NOMO-1 treated with dmso at 0.1 percent for 144 hours (cell line): ENCODE measurements around the gene CCL23.
A peak's percentile ranks its signal among the peaks of the same experiment; 100 is the strongest.
"Not testable (repeated sequence)": the region's sequence is repeated elsewhere in the genome, so short reads cannot be mapped to it uniquely, and the experiment has no call there.

Experiments used
- DNase-seq: peaks from one replicate; lab custom pipeline; 2025; ENCODE audit not compliant: unreplicated experiment; lab: John Stamatoyannopoulos, UW

Gene CCL23, protein sequence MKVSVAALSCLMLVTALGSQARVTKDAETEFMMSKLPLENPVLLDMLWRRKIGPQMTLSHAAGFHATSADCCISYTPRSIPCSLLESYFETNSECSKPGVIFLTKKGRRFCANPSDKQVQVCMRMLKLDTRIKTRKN

DNA sequence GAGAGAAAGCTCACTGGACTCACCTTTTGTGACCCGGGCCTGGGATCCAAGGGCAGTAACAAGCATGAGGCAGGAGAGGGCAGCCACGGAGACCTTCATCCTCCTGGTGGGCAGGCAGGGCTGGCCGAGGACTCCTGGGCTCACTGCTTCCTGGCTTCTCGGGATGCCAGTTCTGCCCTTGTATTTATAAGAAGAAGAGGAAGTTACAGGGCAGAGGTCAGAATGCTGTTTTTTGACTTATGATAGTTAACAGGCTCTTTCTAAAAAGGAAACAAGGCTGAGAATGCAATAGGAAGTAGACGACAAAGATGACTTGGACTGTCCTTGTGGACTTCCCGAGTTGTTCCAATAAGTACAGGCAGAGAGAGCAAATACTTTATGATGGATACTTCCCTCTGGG lies at the start of gene CCL23:
Gene CCL23 (minus strand): TSS at position 174 of the 400 bp plus-strand sequence. CDS start 75 bp downstream, at position 99.
- DNase-seq: peak; percentile 60

DNA sequence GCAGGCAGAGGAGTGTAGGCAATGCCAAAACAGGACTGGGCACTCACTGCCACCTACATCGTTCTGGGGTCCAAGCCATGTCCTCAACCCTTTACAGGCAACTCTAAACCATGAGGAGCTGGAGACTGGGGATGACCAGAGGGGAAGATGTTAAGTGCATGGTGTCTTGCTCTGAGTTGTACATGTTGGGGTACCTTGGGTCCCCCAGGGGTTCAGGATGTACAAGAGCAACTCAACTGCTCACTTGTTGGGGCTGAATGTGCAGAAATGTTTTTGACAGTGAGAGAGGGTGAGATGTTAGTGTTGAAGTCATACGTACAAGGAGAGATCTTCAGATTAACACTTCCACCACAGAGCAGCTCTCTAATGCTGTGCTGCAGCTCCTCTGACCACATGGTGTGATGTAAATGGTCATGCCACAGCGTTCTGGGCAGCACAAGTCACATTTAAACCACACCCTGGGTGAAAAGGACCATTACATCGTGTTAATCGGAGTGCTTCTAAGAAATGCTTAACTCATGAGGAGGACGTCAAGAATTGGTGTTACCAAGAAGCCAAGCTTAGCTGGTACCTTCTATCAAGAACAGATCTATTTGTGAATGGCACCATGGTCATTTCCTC lies 48.7 kb upstream of the CCL23 start:
- DNase-seq: no peak

DNA sequence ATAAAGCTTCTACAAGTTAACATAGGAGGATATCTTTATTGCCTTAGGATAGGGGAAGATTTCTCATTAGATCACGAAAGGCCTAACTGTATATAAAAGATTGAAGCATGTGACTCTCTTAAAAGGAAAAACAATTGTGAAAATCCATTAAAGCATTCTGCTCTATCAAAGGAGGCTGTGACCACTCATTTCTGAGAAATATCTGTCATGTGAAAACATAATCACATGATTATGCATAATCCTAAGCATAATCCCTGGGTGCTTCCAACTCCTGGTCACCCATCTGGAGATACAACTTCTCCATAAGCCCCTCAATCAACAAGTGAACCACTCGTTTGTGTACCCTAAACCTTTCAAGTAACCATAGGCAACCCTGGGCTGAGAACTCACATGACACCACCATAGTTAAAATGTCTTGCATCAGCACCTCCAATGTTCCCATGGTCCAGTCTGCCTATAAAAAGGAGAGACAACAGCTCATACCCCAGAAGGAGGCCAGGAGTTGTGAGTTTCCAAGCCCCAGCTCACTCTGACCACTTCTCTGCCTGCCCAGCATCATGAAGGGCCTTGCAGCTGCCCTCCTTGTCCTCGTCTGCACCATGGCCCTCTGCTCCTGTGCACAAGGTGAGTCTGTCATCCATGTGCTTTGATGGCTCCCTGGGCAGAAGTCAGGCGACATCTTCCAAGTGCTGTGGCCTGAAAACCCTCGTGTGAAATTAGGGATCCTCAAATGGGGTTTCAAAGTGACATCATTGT lies 46.2 kb upstream of the CCL23 start, which contains the start of gene CCL18:
Gene CCL18 (plus strand): TSS at position 487 of the 756 bp plus-strand sequence. CDS start 71 bp downstream, at position 558.
- DNase-seq: no peak

DNA sequence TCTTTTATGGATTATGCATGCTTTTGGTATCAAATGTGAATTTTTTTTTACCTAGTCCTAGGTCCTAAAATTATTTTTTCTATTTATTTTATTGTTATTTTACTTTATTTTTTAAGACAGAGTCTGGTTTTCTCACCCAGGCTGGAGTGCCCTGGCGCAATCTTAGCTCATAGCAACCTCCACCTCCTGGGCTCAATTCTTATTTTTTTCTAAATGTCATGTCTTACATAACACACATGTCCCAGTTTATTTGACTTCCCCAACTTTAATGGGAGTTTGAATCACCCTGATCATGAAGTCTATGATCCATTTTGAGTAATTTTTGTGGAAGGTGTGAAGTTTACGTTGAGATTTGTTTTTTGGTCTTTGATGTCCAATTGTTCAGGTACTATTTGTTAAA lies 43.0 kb upstream of the CCL23 start:
- DNase-seq: no peak

DNA sequence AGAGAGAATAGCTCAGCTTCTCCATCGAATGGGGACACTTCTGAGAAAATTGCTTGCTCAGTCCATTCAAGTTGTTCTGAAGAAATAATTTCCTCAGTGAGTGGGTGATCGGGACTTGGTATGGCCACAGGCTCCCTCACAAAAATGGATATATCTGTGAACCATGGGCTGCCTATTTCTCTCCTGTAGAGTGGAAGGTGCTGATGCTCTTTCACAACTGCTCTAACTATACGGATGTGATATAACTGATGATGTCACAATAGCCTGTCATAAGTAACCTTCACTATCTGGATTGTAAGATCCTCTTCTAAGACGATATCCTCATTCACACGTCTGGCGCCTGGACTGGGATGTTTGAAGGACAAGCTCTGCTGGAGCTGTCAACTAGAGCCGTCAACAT lies 41.6 kb upstream of the CCL23 start:
- DNase-seq: no peak

DNA sequence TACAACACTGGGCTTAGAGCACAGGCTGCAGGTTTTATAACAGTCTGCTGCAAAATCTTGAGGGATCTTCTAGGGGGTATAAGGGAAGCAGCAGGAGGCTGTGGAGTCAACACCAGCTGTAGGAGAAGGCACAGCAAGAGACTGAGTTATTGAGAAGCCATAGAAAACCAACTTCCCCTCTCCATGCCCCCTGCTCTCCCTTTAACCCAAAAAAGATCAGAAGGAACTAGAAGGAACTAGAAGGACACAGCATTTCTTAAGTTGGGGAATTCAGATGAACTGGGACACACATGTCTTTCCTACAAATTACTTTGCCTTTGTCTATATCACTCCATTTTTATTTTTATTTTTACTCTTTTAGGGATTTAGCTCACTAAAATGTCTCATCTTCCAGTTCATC lies 40.1 kb upstream of the CCL23 start:
- DNase-seq: no peak

DNA sequence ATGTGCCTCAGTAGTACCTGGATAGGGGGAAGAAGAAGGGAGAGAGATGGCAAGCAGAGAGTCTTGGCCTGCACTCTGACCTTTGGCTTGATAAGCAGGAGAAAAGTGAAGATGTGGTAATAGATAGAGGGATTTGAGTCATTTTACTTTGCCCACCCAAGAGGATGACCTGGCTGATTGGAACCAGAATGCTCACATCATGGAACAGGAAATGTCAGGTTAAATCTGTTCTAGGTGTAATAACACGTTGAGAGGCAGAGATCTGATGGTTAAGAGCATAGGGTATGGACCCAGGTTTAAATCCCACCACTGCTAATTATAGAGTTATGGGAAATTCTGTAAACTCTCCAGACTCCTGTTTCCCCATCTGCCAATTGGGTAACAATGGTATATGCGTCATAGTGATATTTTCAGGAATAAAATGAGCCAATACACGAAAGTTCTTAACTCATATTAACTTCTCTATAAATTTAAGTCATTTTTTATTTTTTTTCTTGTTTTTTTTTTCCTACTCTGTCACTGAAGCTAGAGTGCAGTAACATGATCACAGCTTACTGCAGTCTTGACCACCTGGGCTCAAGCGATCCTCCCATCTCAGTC lies 38.2 kb upstream of the CCL23 start:
- DNase-seq: no peak

DNA sequence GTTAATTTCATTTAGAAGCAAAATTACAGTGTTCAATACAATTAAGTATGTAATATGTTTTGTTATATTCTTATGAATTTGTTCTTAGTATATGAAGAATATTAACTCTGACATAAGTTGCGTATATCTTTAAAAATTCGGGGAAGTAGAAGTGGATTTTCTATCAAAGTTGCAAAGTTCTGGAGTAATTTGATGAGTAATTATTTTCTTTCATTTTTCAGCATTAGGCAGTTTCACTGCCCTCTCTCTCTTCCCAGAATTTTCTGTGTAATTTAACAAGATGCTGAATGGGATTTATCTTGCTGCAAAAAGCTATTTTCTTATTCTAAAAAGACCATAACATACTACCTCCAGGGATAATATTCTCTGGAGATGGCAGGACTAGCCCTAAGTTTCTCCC lies 37.4 kb upstream of the CCL23 start:
- DNase-seq: no peak

DNA sequence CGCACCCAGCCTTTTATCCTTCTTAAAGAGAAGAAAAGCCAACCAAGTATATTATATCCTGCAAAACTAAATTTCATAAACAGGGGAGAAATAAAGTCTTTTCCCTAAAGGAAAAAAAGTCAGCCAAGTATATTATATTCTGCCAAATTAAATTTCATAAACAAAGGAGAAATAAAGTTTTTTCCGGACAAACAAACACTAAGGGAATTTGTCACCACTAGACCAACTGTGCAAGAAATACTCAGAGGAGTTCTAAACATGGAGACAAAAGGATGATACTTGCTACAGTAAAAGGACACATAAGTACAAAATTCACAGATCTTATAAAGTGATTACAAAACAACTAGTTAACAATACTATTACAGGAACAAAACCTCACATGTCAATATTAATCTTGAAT lies 31.9 kb upstream of the CCL23 start:
- no peak for DNase-seq

DNA sequence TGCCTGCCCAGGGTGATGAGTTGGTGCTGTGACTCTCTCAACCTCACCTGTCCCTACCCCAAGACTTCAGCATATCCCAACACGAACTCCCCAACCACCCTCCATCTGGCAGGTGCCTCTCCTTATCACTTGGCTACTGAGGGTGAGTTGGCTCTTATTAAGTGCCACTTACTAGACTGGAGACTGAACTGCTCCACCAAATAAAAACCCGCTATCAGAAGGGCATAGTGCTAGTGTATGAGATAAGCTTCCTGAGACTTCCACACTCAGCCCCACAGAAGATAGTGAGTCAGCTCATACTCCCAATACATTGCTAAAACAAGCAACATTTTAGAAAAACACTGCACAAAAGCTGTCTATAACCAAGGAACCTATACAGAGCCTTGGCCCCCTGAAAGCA lies 30.3 kb upstream of the CCL23 start:
- DNase-seq: no peak

DNA sequence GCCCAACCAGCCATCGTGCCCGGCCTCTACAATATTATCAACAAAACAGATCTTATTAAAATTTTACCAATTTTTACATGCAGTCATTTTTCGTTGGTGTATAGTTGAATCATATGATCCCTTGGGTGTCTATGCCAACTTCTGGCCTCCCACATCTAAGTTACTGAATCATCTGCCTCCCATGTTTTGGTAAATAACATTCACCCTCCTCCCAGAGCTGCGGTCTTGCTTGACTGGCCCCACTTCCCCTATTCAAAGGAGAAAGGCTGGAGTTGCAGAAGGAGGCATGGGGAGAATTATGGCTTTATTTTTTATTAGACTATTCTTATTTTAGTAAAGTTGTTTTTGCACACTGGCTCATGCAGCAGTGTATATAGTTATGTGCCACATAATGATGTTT lies 18.5 kb upstream of the CCL23 start:
- peak; percentile 90 for DNase-seq

DNA sequence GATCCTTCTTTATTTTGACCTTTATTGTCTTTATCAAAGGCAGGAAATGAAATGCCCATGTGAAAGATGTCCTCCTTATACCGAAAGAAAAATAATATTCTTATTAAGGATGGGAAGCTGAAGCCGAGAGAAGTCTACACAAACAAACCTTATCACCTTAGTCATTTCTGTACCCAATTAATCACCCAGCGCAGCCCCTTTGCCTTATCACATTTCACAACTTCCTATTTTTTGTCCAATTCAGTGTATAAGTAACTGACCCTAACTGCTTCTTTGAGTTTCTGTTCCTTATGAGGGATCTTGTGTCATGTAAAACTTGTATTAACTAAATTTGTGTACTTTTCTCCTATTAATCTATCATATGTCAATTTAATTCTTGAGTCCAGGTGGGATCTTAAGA lies 16.4 kb upstream of the CCL23 start:
- DNase-seq: peak; percentile 87

DNA sequence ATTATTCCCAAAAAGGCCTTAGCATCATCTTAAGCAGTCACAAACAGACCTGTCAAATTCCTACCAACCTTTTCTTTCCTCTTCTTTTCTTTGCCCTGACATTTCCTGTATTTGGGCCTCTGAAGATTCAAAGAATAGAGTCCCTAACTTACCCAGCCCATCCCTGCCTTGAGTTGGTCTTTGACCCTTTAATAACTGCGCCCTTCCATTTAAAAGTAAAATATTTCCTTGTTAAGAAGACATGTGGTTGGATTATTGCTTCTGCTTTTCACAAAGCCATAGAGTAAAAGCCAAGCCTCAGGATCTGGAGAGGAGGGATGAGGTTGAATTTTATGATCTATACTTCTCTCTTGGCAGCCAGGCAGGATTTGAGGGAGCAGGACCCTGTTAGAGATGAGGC lies 13.2 kb upstream of the CCL23 start:
- no peak for DNase-seq

DNA sequence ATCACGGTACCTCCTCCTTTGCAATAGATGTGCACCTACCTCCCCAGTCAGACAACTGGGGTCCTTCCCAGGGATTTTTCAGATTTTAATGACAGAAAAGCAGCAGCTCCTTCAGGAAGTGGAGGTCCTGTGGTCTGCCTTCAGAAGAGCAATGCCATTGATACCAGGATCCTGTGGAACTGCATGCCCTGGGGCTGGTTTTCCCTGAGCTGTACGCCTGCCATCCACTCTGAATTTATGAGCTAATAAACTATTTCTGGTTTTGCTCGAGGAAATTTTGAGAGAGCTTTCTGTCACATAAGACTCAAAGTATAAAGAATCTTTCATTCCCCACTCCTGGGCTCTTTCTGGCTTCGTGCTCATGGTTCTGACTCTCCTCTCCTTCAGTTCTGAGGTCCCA lies 10.0 kb upstream of the CCL23 start:
- DNase-seq: no peak

DNA sequence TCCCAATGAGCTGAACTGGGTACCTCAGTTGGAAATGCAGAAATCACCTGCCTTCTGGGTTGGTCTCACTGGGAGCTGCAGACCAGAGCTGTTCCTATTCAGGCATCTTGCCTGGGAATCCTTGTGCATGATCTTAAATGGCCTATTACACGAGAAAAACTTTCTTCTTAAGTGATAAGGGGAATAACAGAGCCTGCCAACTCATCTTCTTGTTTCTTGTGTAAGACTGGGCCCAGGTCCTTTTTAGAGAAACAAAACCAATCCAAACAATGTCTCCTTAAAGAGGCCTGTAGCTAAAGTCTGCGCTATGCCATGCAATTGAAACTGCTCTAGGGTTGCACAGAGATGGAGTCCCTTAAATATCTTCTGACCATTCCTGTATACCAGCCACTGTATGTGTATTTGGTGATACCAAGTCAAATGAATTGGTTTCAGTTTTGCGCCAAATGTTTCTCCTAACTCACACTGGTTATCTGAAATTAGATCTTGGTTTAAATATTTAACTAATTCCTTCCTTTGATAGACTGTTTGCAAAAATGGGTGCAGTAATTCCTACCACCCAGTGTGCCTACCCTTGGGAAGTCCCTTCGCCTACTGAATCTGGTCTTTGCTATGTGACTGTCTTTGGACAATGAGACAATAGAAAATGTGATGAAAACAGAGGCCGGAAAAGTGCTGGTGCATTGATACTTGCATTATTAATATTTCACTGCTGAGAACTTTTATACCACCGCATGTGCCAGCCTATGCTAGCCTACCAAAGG lies 6.5 kb upstream of the CCL23 start:
- no peak for DNase-seq

DNA sequence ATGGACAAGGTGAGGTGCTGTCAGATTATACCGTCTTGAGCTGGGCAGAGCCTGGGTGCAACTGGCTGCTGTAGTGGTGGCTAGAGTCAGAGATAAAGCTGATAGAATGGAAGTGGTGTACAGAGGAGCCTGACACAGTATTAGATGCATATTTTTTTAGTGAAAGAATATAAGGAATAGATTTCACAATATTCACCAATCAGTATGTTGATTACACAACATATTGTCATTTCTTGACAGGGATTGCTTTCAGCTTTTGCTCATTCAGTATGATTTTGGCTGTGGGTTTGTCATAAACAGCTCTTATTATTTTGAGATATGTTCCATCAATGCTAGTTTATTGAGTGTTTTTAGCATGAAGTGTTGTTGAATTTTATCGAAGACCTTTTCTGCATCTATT lies 1.7 kb upstream of the CCL23 start:
- DNase-seq: no peak

DNA sequence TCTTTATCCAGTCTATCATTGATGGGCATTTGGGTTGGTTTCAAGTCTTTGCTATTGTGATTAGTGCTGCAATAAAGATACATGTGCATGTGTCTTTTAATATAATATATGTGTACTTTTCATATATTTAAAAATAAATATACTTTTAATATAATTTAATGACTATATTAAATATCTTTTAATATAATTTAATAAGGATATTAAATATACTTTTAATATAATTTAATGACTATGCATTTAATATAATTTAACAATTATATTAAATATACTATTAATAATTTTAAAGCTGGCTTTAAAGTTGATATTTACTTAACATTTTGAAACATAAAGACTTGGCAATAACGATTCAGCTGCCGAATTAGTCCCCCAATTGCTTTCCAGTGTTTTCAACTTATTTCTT lies 1.2 kb downstream of the CCL23 start:
- DNase-seq: no peak

DNA sequence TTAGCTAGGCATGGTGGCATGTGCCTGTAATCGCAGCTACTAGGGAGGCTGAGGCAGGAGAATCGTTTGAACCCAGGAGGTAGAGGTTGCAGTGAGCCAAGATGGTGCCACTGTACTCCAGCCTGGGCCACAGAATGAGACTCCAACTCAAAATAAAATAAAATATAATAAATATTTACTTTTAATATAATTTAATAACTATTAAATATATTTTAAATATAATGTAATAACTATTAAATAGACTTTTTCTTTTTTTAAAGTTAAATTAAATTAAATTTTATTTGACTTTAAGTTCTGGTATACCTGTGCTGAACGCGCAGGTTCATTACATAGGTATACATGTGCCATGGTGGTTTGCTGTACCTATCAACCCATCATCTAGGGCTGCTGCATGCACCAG lies 1.9 kb downstream of the CCL23 start:
- not testable (repeated sequence) for DNase-seq

DNA sequence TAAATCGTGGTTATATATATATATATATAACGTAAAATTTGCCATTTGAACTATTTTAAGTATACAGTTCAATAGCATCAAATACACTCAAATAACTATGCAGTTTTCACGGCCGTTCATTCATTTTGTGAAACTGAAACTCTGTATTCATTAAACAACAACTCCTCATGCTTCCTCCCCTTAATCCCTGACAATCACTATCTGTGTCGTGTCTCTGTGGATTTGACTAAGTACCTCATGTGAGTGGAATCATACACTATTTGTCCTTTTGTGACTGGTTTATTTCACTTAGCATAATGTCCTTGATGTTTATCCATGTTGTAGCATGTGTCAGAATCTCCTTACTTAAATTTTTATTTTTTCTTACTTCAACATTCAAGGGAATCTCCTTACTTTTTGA lies 2.8 kb downstream of the CCL23 start:
- no peak for DNase-seq

DNA sequence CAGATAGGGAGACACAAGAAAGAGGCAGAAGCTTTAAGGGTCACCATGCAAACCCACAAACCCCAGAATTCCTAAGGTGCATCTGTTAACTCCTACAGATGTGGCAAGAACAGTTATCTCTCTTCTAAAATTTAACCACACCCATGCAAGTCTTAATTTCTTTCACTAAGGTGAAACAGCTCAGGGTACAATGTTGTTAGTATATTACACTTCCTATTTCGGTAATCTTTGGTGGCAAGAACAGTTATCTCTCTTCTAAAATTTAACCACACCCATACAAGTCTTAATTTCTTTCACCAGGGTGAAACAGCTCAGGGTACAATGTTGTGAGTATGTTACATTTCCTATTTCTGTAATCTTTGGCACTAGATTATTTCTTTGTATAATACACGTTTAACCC lies 6.6 kb downstream of the CCL23 start:
- no peak for DNase-seq

DNA sequence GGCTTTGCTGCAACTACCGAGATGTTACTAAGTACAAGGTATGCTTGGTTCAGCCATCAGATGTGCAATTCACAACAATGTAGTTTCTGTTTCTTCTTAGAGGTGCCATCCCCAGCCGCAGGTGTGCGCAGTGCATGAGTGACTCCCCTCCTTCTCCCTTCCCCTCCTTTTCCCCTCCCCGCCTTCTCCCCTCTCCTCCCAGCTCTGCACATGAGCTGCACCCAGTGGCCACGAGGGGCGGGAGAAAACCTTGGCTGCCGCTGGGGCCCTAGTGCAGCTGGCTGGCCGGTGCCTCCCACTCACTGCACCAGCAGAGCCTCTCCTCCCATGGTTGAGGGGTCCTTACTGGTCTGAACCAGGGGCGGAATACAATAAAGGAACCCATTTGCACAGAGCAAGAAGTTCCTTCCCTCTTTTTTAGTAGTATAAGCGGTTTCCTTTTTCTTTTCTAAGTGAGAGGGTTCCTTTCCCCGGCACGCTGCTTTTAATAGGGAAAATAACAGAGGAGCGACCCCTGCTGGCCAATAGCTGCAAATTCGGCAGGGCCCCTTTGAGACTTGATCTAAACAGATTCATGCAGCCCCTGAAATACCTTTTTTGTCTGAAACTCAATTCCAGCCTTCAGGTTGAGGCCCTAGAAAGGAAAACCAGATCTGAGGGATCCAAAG lies 8.6 kb downstream of the CCL23 start:
- DNase-seq: no peak
